Sciatic nerve (tissue), 2 donors: ENCODE results near the gene TEAD1. TPM values are rescaled to one million over a fixed set of nuclear protein-coding genes. Genes with fewer than 3 reads are reported as not detected.
A peak's percentile ranks its signal among the peaks of the same experiment; 100 is the strongest.

Experiments used
- ATAC-seq: fragments of 200-7000 bp; cut with Tn5 transposase; one replicate; pipeline ENCODE4 v1.9.1; 2020; ENCODE audit warnings: mild to moderate bottlenecking, moderate library complexity
- DNase-seq: peaks from one replicate; pipeline ENCODE4 v3.0.0-alpha.2; 2020; ENCODE audit warnings: low spot score
- intact Hi-C: fragments of 100-400 bp; cut with DNase I; formaldehyde crosslinking; loops from one replicate; pipeline ENCODE4 v1.14.2; 2022
- total RNA-seq: library from RNA; stranded (reverse); fragmentation: NEBNext Ultra II Directional; extraction: Animal tissue kit (Norgen Biotek cat#: 25700); gene quantifications from one replicate; pipeline ENCODE4 v1.2.1, GENCODE V29; 2021
- donor health status: DM: no; HTN: no; CAD: no.
- donor health status: DM: no; HTN: no; CAD: no.

Gene TEAD1
- total RNA-seq, 1 donor from 2014 or later, result 141 TPM

DNA sequence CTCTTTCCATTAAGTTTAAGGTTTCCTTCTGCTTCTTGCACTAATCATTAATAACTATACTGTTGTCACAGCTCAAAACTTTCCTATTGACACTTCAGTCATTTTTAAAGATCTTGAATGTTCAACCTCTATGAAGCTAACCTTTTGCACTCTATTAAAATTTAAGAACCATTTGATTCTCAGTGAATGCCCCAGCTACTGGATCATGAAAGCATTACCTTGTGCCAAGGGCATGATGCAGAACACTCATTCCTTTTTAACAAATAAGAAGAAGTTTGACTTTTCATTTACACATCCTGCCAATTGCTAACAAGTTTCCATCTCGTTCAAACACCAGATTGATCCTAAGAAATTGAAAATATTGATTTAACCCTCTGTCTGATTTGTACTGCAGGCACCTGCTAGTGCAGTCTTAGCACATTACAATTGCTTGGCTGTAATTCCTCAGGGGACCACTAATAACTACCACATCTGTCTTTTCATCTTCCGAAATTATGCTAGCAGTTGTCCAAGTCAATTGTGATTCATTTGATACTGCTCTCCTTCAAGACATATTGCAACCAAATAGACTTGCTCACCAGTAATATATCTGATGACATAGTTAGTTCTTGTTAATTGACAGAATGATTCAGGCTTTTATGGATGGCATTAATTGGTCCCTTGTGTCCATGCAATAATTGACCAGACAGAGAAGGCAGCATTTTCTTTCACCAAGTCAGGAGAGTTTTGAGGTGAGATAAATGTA is 158.4 kb downstream of the TEAD1 start:
- intact Hi-C loops, result no loop called here
- DNase-seq (no peak), ATAC-seq (no peak)

GRCh38 chr11:12834166-12834565 is 159.9 kb downstream of the TEAD1 start:
- no peak for DNase-seq
- ATAC-seq, result no peak
- intact Hi-C loops, result no loop called here

- intact Hi-C loops, result no loop called here
- no peak for ATAC-seq
- no peak for DNase-seq
Measured at GRCh38 chr11:12834630-12835029, 160.4 kb downstream of the TEAD1 start.

- DNase-seq, result no peak
- intact Hi-C loops, result no loop called here
- ATAC-seq, result no peak
Measured at GRCh38 chr11:12835286-12835685, 161.1 kb downstream of the TEAD1 start.

DNA sequence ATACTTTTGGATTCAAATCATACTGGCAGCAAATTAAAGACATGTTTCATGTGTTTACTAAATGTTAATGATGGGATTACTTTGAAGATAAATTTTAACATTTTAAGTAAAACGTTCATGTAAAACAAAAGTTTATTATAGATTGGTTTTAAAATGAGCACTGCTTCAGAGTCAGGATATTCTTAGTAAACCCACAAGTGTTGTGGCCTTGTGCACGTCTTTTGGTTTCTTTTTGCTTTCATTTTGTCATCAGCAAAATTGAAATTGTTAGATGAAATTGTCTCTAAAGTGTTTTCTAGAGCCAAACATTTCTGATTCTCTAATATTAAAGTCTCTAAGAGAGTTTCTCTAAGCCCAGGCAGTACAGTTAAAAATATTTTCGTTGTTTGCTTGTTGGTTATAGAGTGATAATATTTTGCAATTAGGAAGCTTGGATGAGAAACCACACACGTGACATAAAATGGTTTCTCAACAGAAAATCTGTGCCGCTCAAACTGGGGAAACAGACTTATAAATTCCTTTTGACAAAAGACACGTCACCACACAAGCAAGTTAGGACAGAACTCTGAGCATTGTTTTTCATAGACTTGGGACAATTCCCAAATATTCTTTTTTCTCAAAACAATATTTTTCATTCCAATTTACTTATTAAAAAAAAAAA is 164.4 kb downstream of the TEAD1 start:
- peak; percentile 55 for ATAC-seq
- no peak for DNase-seq
- intact Hi-C loops, result no loop called here

DNA sequence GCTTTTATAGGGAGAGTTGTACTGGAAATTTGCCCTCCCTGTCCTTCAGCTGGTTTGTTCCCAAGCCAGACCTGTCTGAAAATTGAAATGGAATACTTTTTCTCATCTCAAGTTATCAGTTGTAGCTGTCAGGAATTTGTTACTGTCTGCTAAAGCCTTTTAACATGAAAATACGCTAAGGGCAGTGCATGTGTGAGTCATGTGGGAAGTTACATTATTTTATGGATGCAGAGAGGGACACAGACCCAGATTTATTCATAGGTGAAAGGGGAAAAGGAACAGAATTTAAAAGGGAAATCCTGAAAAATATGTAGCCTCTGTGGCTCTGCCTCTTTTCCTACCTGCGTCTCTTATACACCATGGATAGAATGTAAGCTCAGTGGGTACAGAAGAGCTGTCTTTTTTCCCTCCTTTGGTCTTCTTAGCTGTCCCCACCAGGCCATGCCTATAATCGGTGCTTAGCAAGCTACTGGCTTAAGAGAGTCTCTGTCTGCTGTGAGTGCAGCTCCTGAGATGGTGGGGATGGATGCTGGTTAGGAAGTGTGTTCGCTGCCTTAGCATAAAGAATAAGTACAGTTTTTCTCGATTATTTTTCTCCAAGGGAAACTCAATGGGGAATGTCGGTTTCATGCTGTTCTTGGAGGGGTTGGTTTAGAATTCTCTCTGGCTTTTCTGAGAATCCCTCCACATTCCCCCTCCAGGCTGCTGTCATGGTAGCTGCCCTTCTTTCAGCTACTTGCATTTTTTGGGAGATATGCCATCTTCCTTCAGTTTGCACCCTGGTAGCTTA is 166.8 kb downstream of the TEAD1 start:
- DNase-seq, result no peak
- no peak for ATAC-seq
- intact Hi-C loops, result no loop called here

- DNase-seq (no peak), ATAC-seq (no peak)
- intact Hi-C loops, result no loop called here
Measured at GRCh38 chr11:12841946-12842630, 167.9 kb downstream of the TEAD1 start.

DNA sequence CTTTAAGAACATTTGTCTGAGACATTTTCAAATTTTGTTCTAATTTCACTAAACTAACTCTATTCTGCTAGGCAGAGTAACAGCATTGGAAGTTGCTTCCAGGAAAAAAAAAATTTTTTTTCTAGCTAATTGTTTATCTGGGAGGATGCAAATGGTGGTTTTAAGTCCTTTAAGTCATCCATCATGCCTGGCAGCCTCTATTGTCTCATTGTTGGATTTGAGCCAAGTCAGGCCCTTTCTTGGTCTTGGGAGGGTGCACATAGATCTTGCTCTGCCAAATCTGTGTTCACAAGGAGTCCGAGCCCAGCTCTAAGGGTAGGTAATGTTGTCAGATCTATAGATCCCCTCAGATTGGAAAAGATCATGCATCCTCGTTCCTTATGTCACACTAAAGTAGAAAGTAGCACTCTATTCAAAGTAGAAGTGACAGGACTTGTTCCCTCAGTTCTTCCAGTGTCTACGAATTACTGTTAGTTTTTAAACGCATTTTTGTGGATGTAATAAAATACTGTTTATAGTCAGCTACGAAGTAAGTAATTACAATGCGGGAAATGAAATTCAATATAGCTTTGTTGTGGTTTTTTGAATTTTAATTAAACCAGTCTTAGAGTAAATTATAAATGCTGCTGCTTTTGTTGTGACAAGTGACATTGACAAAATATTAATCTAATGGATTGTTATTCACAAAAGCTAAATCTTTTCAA is 168.9 kb downstream of the TEAD1 start:
- ATAC-seq (no peak), DNase-seq (no peak)
- intact Hi-C loops, result no loop called here

DNA sequence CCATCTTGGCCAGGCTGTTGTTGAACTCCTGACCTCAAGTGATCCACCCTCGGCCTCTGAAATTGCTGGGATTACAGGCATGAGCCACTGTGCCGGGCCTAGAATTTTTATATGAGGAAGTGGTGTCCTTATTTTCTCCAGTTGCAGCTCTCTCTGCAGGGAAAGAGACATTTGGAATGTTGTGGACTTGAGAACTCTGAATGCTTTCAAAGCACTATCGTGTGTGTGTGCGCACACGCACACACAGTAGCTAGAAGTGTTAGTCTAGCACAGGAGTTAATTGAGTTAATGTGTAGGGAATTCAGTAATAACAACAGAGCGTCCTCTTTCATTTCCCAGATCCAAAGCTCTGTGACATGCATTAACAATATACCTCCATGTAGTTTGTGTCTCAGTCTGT is 170.9 kb downstream of the TEAD1 start:
- intact Hi-C loops, result no loop called here
- ATAC-seq (peak; percentile 3), DNase-seq (no peak)

GRCh38 chr11:12845739-12846358 is 171.6 kb downstream of the TEAD1 start:
- ATAC-seq (peak; percentile 93), DNase-seq (peak; percentile 69)
- intact Hi-C loops, result no loop called here

DNA sequence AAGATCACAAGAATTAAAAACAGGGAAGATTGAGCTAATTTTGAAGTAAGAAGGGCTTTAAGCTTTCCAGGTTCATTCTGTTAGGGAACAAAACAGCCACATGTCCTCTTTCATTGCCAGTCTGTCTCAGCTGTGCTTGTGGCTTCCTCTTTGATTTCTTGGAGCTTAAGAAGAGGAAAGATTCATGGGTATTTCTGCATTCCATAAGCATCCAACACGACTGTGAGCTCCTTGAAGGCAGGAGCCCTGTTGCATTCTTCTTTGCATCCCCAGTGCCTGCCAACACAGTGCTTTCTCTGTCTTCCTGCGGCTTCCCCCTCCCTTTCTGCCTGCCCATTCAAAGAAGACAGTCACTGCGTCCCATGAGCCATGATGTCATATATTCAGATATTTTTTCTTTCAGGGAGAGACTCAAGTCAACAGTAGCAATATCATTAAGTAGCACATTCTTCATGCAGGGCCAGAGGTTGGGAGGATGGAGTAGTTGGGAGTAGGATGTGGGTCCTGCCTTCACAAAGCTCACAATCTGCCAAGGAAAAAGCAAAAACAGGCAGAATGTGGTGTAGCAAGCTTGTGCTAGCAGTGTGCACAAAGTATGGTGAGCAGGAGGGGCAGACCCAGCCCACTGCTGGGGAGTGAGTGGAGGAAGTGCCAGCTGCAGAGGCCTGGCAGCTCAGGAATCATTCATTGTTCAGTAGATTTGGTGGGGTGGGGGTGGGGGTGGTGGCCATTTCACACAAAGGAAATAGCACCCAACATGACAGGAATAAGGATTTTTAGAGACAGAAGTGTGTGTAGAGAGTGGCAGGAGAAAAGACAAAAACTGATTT is 172.8 kb downstream of the TEAD1 start:
- ATAC-seq (no peak), DNase-seq (no peak)
- intact Hi-C loops, result no loop called here

GRCh38 chr11:12848413-12848812 is 174.2 kb downstream of the TEAD1 start:
- ATAC-seq, result no peak
- DNase-seq, result no peak
- intact Hi-C loops, result no loop called here

GRCh38 chr11:12853325-12853651 is 179.1 kb downstream of the TEAD1 start:
- intact Hi-C loops, result no loop called here
- ATAC-seq, result peak; percentile 19

GRCh38 chr11:12853652-12854296 is 179.6 kb downstream of the TEAD1 start:
- intact Hi-C loops, result no loop called here
- DNase-seq (no peak), ATAC-seq (peak; percentile 74)

More at GRCh38 chr11:12853325-12853651, 179.1 kb downstream of the TEAD1 start:
- DNase-seq, result no peak

GRCh38 chr11:12854297-12854661 is 180.1 kb downstream of the TEAD1 start:
- intact Hi-C loops, result no loop called here
- DNase-seq (no peak), ATAC-seq (peak; percentile 10)

DNA sequence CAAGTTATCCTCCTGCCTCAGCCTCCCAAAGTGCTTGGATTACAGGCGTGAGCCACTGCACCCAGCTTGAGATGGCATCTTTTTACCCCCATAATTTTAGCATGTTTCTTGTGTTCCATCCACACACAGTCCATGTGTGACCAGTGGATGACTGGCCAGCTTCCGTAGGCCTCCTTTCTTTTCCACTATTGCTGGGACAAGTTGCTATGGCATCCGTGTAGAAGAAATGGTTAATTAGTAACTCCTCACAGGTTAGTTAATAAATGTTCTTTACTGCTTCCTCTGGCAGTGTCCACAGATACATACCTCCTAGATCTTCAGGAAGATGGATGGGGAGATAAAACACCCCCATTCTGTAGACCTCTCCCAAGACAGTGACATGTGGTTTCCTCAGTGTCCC is 180.6 kb downstream of the TEAD1 start:
- DNase-seq (no peak), ATAC-seq (no peak)
- intact Hi-C loops, result no loop called here

GRCh38 chr11:12856338-12856737 is 182.1 kb downstream of the TEAD1 start:
- DNase-seq (no peak), ATAC-seq (no peak)
- intact Hi-C loops, result no loop called here
